Neural progenitor cell (in vitro differentiated cells): ENCODE data around the gene UGT1A10.
"Not testable (repeated sequence)": the region's sequence is repeated elsewhere in the genome, so short reads cannot be mapped to it uniquely, and the experiment has no call there.

Experiments
- EZH2 ChIP-seq: fragments of 200-600 bp; sonication (generic); IDR thresholded peaks from 2 replicates; pipeline ENCODE4 v1.6.1; 2017; ENCODE audit warnings: antibody characterized with exemption, mild to moderate bottlenecking, moderate library complexity
- TF ChIP-seq, protein P1 (sequence below): fragments of 200-600 bp; sonication (generic); IDR thresholded peaks from 2 replicates; pipeline ENCODE4 v1.5.1; 2017; ENCODE audit warnings: antibody characterized with exemption, mild to moderate bottlenecking

- not testable (repeated sequence) for TF ChIP-seq EZH2
- TF ChIP-seq, protein P1, sequence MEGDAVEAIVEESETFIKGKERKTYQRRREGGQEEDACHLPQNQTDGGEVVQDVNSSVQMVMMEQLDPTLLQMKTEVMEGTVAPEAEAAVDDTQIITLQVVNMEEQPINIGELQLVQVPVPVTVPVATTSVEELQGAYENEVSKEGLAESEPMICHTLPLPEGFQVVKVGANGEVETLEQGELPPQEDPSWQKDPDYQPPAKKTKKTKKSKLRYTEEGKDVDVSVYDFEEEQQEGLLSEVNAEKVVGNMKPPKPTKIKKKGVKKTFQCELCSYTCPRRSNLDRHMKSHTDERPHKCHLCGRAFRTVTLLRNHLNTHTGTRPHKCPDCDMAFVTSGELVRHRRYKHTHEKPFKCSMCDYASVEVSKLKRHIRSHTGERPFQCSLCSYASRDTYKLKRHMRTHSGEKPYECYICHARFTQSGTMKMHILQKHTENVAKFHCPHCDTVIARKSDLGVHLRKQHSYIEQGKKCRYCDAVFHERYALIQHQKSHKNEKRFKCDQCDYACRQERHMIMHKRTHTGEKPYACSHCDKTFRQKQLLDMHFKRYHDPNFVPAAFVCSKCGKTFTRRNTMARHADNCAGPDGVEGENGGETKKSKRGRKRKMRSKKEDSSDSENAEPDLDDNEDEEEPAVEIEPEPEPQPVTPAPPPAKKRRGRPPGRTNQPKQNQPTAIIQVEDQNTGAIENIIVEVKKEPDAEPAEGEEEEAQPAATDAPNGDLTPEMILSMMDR = not testable (repeated sequence)
Measured at GRCh38 chr2:233617476-233617875, 18.8 kb upstream of the UGT1A10 start, which contains the start of gene UGT1A8.
